Parathyroid adenoma (tissue), 2 donors: ENCODE results near the gene ZKSCAN1.

ENCODE experiments used
- H2AFZ ChIP-seq: fragments of 300-600 bp; sonication (generic); one replicate; pipeline ENCODE4 v1.7.0; 2017; ENCODE audit warnings: antibody characterized with exemption, mild to moderate bottlenecking
- H3K27ac ChIP-seq: fragments of 300-600 bp; sonication (generic); one replicate; pipeline ENCODE4 v1.7.0; 2017
- H3K27me3 ChIP-seq: fragments of 300-600 bp; sonication (generic); one replicate; pipeline ENCODE4 v1.7.0; 2017; ENCODE audit warnings: low read length; ENCODE audit not compliant: control insufficient read depth, insufficient read depth
- H3K36me3 ChIP-seq: fragments of 300-600 bp; sonication (generic); one replicate; pipeline ENCODE4 v1.7.0; 2017; ENCODE audit warnings: low read length; ENCODE audit not compliant: control insufficient read depth, insufficient read depth
- H3K4me1 ChIP-seq: fragments of 300-600 bp; sonication (generic); one replicate; pipeline ENCODE4 v1.7.0; 2017; ENCODE audit warnings: control low read depth
- H3K4me2 ChIP-seq: fragments of 300-600 bp; sonication (generic); one replicate; pipeline ENCODE4 v1.7.0; 2017; ENCODE audit warnings: low read length
- H3K4me3 ChIP-seq: fragments of 300-600 bp; sonication (generic); one replicate; pipeline ENCODE4 v1.7.0; 2017; ENCODE audit warnings: low read depth, low read length
- H3K79me2 ChIP-seq: fragments of 300-600 bp; sonication (generic); one replicate; pipeline ENCODE4 v1.7.0; 2017; ENCODE audit warnings: control low read depth
- H3K9ac ChIP-seq: fragments of 300-600 bp; sonication (generic); one replicate; pipeline ENCODE4 v1.7.0; 2017; ENCODE audit warnings: mild to moderate bottlenecking
- H3K9me3 ChIP-seq: fragments of 300-600 bp; sonication (generic); one replicate; pipeline ENCODE4 v1.7.0; 2017; ENCODE audit warnings: low read length; ENCODE audit not compliant: control insufficient read depth
- CTCF ChIP-seq: fragments of 300-600 bp; sonication (generic); IDR thresholded peaks from one replicate; pipeline ENCODE4 v1.7.0; 2017; ENCODE audit warnings: antibody characterized with exemption, mild to moderate bottlenecking
- donor health status: primary hyperparathyroidism.

ZKSCAN1 gene

GRCh38 chr7:100017875-100018274 lies 2.5 kb downstream of the ZKSCAN1 start:
- H2AFZ ChIP-seq, result no peak overlapping the region
- H3K4me1 ChIP-seq, result peaks cover 19% of the 10 kb centered on the region
- no peak overlapping the region for H3K4me3 ChIP-seq
- no peaks in the 10 kb centered on the region for H3K36me3 ChIP-seq
- no peak overlapping the region for H3K27ac ChIP-seq
- H3K9me3 ChIP-seq, result no peaks in the 10 kb centered on the region
- H3K9ac ChIP-seq, result no peak overlapping the region
- H3K27me3 ChIP-seq, result no peaks in the 10 kb centered on the region
- TF ChIP-seq CTCF, result no peak
- peaks cover 50% of the 10 kb centered on the region for H3K79me2 ChIP-seq
- no peak overlapping the region for H3K4me2 ChIP-seq

GRCh38 chr7:100019908-100020307 lies 4.5 kb downstream of the ZKSCAN1 start:
- H3K4me2 ChIP-seq, result no peak overlapping the region
- no peak overlapping the region for H3K4me3 ChIP-seq
- H3K9ac ChIP-seq, result no peak overlapping the region
- peaks cover 18% of the 10 kb centered on the region for H3K4me1 ChIP-seq
- H3K9me3 ChIP-seq, result no peaks in the 10 kb centered on the region
- no peaks in the 10 kb centered on the region for H3K27me3 ChIP-seq
- no peak overlapping the region for H2AFZ ChIP-seq
- H3K79me2 ChIP-seq, result peaks cover 55% of the 10 kb centered on the region
- H3K36me3 ChIP-seq, result no peaks in the 10 kb centered on the region
- TF ChIP-seq CTCF, result no peak
- H3K27ac ChIP-seq, result no peak overlapping the region

- H3K4me3 ChIP-seq, result no peak overlapping the region
- no peak for TF ChIP-seq CTCF
- H3K27ac ChIP-seq, result no peak overlapping the region
- peaks cover 47% of the 10 kb centered on the region for H3K79me2 ChIP-seq
- H3K4me1 ChIP-seq, result peaks cover 13% of the 10 kb centered on the region
- no peaks in the 10 kb centered on the region for H3K36me3 ChIP-seq
- no peaks in the 10 kb centered on the region for H3K27me3 ChIP-seq
- no peaks in the 10 kb centered on the region for H3K9me3 ChIP-seq
- H3K9ac ChIP-seq, result no peak overlapping the region
- H2AFZ ChIP-seq, result no peak overlapping the region
- H3K4me2 ChIP-seq, result no peak overlapping the region
Measured at GRCh38 chr7:100021297-100021696, 5.9 kb downstream of the ZKSCAN1 start.

GRCh38 chr7:100022621-100023020 lies 7.2 kb downstream of the ZKSCAN1 start:
- no peaks in the 10 kb centered on the region for H3K27me3 ChIP-seq
- H3K4me3 ChIP-seq, result no peak overlapping the region
- H3K9ac ChIP-seq, result no peak overlapping the region
- no peak overlapping the region for H3K27ac ChIP-seq
- no peaks in the 10 kb centered on the region for H3K9me3 ChIP-seq
- H3K36me3 ChIP-seq, result no peaks in the 10 kb centered on the region
- no peak overlapping the region for H3K4me2 ChIP-seq
- peaks cover 38% of the 10 kb centered on the region for H3K79me2 ChIP-seq
- H2AFZ ChIP-seq, result no peak overlapping the region
- TF ChIP-seq CTCF, result no peak
- no peaks in the 10 kb centered on the region for H3K4me1 ChIP-seq

- H3K9me3 ChIP-seq, result no peaks in the 10 kb centered on the region
- H3K36me3 ChIP-seq, result no peaks in the 10 kb centered on the region
- no peak overlapping the region for H3K9ac ChIP-seq
- no peak overlapping the region for H3K4me3 ChIP-seq
- no peak for TF ChIP-seq CTCF
- no peaks in the 10 kb centered on the region for H3K27me3 ChIP-seq
- H3K4me2 ChIP-seq, result no peak overlapping the region
- H3K79me2 ChIP-seq, result peaks cover 34% of the 10 kb centered on the region
- H3K27ac ChIP-seq, result no peak overlapping the region
- H2AFZ ChIP-seq, result no peak overlapping the region
- no peaks in the 10 kb centered on the region for H3K4me1 ChIP-seq
Measured at GRCh38 chr7:100023526-100023925, 8.1 kb downstream of the ZKSCAN1 start.
